ENCODE data around the gene MAGT1.
A peak's percentile ranks its signal among the peaks of the same experiment; 100 is the strongest.
"Not testable (repeated sequence)": the region's sequence is repeated elsewhere in the genome, so short reads cannot be mapped to it uniquely, and the experiment has no call there.

Gene MAGT1

GRCh38 chrX:77831544-77831943 lies 63.7 kb downstream of the MAGT1 start:
- DNase-seq (ENCODE audit: low read depth in 2 of 2), result not testable (repeated sequence)

- not testable (repeated sequence) for DNase-seq (ENCODE audit: low read depth in 2 of 2)
Measured at GRCh38 chrX:77821989-77822388, 73.2 kb downstream of the MAGT1 start.

- no peak for DNase-seq (ENCODE audit: low read depth in 2 of 2)
Measured at GRCh38 chrX:77820091-77820727, 75.0 kb downstream of the MAGT1 start.

GRCh38 chrX:77814210-77814609 lies 81.0 kb downstream of the MAGT1 start:
- DNase-seq (ENCODE audit: low read depth in 2 of 2), result no peak

GRCh38 chrX:77802201-77802600 lies 93.0 kb downstream of the MAGT1 start:
- no peak for DNase-seq (ENCODE audit: low read depth in 2 of 2)

- no peak for DNase-seq (ENCODE audit: low read depth in 2 of 2)
Measured at GRCh38 chrX:77795124-77795523, 100.1 kb downstream of the MAGT1 start.

- DNase-seq (ENCODE audit: low read depth in 2 of 2), result no peak
Measured at GRCh38 chrX:77793946-77794345, 101.3 kb downstream of the MAGT1 start.

- no peak for DNase-seq (ENCODE audit: low read depth in 2 of 2)
Measured at GRCh38 chrX:77788050-77788449, 107.2 kb downstream of the MAGT1 start.

- no peak for DNase-seq (ENCODE audit: low read depth in 2 of 2)
Measured at GRCh38 chrX:77786365-77786680, 108.9 kb downstream of the MAGT1 start.

GRCh38 chrX:77785486-77786364 lies 109.5 kb downstream of the MAGT1 start, which contains the start of gene ATRX:
ATRX (minus strand) TSS chrX:77786216; CDS start chrX:77786001, 215 bp downstream.
- peak; percentile 45 to 55 for DNase-seq (ENCODE audit: low read depth in 2 of 2)

- DNase-seq (ENCODE audit: low read depth in 2 of 2), result no peak
Measured at GRCh38 chrX:77779695-77780094, 115.5 kb downstream of the MAGT1 start.

GRCh38 chrX:77776659-77777058 lies 118.6 kb downstream of the MAGT1 start:
- DNase-seq (ENCODE audit: low read depth in 2 of 2), result no peak
